CD4-positive, alpha-beta T cell treated with Interleukin-4 for 4 hours (primary cell): Measurements from ENCODE around the gene HSPH1.
"Not testable (repeated sequence)": the region's sequence is repeated elsewhere in the genome, so short reads cannot be mapped to it uniquely, and the experiment has no call there.

ENCODE experiments used
- DNase-seq: peaks from one replicate; pipeline ENCODE4 v3.0.0-alpha.2; 2020

The HSPH1 gene

DNA sequence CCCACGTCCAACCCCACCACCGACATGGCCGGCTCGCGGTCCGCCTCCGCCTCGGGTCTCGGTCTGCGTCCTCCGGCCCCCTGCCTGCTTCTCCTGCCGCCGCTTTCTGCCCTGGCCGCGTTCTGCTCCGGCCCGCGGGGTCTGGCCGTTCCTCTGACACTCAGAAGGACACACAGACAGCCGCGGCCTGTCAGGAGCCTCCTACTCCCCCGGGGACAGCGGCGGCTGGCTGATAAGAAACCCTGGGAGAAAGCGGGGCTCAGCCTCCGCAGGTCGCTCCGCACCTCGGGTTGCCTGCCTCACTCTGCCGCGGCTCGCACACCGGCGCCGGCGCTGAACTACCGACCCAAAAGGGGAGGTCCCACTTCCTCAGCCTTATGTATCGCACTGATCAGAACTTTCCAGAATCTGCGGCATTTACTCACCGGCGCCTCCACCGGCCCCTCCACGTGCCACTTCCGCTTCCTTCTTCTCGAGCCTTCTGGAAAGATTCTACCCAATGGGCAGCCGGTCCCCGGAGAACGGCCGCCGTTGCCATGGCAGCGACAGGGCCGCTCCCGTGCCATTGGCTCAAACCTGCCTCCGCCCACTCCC, at the start of gene HSPH1:
Gene HSPH1, minus strand, starts transcription at position 348 of the 594 bp plus-strand sequence. Its CDS starts 322 bp downstream, at position 26.
- peak; percentile 99 for DNase-seq

DNA sequence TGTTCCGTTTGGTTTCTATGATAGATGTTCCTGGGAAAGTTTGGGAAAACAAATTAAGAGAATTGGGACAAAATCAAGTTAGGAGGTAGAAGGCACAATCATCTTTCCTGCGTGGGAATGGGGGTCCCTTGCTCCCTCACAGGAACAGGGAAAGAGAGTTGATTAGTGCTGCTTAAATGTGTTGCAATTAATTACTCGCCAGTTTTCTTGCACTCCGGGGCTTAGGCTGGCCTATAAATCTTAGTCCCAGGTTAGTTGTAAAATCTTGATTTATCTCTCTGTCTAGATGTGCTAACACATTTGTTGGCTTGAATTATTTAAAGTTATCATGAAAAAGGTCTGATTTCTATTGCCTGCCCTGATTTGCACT, 48.1 kb upstream of the HSPH1 start:
- no peak for DNase-seq

DNA sequence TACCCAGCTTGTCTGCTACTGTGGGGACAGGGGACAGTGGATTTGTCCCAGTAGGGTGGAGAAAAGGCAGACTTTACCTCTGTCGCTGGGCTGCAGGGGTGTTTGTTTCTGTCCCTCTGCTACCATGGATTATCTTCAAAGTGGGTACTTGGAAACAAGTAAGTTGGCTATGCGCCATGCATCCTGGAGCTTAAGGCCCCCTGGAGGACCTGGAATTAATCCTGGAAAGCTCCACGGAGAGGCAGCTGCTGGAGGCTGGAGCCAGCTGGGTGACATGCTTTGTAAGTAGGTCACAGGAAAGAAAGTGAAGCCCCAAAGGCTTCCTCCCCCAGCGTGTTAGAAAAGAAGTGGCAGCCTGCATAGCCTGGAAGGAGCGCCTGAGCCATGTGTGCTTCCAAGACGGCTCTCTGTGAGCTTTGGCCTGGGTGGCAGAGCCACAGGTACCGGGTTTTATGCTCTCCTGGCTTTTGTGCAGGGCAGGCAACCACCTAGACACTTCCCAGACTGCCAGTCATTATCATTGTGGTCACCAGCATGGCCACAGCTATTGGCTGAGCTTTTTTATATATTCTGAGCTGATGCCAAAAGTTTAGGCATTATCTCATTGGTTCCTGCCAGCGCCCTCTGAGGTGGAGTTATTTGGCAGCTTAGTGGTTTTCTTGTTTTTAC, 47.6 kb upstream of the HSPH1 start:
- DNase-seq: peak; percentile 4

DNA sequence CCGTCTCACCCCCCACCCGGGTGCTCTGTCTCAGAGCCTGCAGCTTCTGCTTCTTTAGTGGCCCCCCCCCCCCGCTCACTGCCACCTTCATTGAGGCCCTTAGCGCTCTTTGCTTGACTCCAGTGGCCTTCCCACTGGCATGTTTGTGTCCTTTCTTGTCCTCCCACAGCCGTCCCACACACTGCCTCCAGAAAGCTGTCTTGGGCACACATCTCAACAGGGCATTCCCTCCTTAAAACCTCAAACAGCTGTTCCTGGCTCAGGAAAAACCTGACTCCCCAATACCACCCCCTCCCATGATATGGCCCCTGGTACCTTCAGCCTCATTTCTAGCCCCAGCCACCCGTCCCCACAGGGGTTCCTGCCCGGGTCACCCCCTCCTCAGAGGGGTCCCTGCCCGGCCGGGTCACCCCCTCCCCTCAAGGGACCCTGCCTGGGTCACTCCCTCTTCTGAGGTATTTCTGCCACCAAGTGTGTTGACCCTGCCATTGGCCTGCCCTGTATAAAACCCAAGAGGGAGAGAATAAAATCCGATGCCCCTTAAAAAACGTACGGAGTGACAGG, 46.9 kb upstream of the HSPH1 start:
- DNase-seq: no peak

DNA sequence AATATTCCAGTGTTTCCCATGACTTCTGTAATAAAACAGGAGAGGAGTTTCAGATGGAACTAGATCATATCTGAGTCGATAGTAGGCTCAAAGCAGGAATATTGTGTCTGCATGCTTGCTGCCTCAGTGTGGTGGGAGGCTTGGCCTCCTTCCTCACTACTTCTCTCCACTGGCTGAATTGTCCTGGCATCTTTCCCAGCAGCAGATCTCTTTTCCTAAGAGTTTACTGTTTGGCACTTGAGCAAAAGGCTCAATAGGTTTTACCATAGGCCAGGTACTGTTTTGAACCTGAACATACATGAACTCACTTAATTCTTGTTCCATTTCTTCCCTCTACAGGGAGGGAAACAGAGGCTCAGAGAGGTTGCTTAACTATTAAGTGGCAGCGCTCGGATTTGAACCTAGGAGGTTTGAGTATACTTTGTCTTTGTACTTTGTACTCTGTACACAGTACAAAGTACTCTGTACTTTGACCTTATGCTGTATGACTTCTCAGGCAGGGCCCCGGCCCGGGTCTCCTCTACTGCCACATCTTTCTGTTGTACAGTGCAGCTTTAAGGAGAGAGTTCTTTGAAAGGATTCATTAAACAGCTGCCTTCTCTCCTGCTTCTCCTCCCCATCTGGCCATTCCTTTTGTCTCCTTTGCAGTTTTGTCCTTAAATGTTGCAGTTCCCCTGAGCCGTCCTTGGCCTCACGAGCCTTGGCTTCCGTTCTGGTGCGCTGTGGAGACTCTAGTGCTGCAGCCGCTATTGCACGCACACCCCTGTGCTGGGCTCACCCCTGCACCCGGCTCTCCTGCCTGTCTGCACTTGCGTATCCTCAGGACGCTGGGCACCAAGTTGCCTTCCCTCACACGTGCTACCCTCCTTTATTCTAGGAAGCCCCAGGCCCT, 46.2 kb upstream of the HSPH1 start:
- DNase-seq: no peak

DNA sequence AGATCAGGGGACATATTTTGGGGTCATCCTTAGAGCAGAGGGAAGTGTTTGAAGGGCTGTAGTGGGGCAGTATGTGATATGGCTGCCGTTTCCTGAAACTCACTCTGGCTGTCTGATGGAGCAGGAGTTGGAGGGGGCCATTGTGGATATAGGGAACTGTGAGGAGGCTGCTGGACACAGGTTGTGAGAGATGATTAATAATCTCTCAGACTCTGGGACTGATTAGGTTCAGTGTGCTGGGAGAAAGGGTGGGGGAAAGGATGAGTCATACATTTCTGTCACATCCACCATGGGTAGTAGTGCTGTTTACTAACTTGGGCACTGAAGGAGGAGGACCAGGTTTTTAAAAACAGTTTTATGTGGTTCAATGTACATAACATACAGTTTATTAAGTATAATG, 42.9 kb upstream of the HSPH1 start:
- DNase-seq: peak; percentile 33

DNA sequence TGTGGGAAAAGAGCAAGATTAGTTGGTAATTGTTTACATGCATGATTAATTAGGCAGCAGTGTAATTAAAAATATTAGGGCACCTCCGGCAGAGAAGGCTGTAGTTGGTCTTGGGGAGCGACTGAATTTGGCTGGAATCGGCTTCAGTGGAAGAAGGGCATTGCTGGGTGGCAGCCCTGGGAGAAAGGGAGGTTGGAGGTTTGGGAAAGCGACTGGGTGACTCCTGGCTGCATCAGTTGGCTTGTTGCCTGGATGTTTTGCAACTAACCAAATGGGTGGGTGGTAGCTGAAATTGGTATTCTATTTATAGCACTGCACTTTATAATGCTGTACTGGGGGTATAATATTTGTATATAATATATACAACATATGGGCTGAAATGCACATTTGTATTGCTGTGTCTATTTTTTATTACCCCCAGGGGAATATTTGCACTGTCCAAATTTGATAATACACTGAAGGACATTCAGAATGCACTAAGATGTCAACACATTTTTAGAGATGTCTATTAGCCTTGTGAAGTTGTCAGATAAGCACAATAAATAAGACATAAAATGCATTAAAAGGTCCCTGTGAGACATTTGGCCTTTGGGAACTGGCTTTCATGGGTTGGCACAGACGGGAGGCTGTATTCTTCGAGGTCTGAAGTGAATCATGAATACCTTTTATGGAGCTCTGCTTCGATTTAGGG, 39.8 kb upstream of the HSPH1 start:
- DNase-seq: no peak

DNA sequence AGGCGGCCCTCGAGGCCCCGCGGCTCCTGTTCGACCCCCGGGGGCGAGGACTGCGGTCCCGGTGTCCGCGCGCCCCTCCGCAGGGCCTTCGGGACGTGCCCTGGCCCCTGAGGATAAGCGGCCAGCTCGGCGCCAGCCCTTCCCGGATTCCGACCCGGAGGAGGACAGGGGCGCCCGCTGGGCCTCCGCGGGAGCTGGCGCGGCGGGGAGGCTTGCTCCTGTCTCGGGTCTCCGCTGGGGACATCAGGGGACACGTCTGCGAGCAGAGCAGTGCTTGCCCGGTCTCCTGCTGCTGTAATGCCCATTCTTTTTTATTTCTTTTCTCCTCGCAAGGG, 38.9 kb upstream of the HSPH1 start:
- DNase-seq: peak; percentile 25

DNA sequence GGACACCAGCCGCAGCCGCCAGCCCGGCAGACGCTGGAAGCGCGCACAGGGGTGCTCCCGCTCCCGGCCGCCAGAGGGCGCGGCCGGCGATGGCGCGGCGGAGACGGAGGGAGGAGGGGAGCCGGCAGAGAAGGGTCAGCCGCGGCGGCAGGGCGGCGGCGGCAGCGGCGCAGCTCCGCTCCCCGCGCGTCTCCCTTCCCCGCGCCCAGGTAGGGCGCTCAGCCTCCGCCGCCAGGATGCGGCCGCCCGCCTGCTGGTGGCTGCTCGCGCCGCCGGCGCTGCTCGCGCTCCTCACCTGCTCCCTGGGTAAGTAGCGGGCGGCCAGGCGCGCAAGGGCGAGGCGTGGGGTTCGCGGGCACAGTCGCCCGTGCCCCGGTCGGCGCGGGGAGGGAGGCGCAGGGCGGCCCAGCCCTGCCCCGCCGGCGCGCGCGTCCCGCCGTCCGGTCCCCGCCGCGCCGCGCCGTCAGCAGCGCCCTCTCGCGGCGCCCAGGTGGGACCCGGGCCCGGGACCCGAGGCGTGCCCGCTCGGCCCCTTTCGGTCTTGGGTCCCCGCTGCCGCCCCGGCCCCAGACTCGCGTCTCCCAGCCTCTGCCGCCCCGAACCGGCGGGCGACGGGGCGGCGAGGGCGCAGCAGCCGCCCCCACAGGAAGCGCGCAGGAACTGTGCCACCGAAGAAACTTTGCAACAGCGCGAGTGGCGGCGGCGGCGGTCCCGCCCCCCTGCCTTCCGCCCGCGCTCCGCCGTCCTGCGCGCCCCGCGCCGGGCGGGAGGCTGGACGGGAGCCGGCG, 38.3 kb upstream of the HSPH1 start, which contains the start of gene B3GLCT:
Gene B3GLCT, plus strand, starts transcription at position 127 of the 788 bp plus-strand sequence. Its CDS starts 110 bp downstream, at position 237.
- peak; percentile 78 for DNase-seq

DNA sequence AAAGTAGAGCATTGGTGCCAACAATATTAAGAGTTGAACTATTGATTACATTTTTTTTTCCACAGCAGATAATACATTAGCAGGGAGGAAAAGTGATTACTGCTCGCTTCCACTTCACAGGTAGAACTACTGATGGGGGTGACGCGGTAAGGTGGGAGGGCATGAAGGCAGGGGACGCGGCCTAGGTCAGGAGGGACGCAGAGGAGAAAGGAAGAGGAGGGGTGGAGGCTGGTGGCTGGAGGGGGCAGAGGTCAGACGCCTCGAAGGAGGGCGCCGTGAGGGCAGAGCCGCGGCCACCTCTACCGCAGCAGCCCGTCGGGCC, 37.8 kb upstream of the HSPH1 start:
- DNase-seq: no peak

DNA sequence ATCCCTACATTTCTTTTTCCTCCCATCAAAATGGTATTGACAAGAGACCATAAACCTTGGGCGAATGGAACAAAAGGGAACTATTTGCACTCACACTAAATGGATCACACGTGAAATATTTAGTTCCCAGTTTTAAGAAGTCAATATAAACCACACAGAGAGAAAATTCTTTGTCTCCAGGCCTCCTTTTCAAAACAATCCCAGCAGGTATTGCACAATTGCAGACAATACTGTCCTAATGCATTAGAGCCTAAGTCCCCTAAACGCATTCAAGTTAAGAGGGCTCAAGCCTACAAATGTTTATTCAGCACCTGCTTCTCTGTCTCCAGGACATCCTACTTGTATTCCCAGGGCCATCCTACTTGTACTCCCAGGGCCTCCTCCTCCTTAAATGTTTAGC, 36.8 kb upstream of the HSPH1 start:
- DNase-seq: no peak

DNA sequence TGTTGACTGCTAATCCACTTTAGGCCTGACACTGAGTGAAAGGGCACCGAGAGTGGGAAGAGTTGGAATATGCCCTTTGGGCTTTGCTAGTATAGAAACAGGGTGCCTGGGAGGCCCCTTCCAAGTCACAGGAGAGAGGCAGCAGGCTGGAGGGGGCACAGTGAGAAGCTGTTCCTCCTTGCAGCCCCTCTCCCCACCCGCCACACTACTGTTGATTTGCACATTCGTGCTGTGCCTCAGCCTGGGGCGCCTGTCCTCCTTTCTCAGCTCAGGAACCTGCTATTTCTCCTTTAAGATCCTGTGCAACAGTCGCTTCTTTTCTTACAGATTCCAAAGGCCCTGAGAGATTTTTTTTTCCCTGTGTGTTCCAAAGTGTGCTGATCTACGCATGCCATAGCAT, 35.3 kb upstream of the HSPH1 start:
- DNase-seq: no peak

DNA sequence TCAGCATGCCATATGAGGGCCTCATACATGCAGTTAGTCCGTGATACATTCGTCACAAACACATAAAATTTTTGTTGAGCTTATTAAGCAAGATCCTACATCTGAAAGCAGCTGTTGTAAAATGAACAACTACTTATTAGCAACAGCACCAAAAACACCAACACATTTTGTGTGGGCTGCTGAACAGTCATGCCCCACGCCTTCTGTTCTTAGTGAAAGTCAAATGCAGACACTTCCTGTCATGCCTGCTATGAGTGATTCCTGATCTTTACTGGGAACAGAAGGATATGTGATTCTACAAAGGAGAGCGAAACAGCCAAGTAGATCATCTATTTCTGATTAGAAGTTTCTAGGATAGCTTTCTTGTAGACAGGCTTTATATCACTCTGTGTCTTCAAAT, 33.9 kb upstream of the HSPH1 start:
- no peak for DNase-seq

DNA sequence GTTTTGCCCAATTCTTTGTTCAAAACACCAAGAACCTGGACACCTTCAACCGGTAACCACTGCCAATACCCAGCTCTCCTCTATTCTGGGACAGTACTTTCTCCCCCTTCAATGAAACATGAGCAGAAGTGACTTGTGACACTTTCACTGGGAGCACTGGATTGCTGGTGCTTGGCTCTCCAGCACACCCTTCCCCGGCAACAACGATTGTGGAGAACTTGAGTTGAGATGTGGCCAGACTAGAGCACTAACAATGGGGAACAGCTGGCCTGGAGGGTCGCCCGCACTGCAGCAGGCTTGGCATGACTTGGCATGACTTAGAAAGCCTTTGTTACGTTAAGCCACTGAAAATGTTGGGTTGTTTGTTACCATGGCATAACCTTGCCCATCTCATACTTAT, 30.6 kb upstream of the HSPH1 start:
- no peak for DNase-seq

DNA sequence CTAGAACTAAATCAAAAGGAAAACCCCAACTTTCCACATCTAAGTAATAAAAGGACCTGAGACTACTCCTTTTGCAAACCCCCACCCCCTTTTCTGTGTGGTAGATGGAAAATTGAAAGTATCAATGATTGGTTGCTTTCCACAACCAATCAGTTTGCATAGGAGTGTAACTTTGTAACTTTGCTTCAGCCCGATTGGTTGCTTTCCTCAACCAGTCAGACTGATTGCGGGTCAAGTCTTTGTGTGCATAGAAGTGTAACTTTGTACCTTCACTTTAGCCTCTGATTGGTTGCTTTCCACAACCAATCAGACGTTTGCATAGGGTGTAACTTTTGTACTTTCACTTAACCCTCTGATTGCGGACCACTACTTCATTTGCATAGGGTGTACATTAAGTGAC, 30.0 kb upstream of the HSPH1 start:
- DNase-seq: no peak

DNA sequence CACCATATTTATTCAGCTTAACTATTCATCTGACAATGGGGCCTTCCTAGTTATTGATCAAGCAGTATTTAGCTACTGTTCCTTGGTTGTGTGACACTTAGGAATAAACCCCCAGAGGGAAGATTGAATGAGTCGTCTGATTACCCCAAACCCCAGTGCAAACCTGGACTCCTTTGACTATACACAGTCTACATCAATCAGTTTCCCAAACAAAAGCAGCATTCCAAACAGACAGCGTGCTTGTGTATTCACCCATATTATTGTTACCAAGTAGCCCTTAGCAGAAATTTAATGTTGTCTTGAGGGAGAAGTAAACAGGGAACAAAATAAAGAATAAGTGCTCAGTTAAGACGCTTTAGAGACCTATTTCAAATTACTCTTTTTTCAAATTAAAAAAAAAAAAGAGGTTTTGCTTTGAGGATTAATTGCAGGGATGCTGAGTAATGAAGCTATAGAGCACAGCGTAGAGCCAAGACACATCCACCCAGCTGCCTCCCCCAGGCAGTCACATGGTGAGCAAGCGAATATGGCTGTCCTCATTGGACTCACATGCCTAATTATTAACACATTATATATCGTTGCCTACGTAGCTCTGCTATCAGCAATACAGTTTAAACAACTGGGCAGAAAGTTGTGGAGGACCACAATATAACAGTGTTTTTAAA, 23.4 kb upstream of the HSPH1 start:
- DNase-seq: no peak

DNA sequence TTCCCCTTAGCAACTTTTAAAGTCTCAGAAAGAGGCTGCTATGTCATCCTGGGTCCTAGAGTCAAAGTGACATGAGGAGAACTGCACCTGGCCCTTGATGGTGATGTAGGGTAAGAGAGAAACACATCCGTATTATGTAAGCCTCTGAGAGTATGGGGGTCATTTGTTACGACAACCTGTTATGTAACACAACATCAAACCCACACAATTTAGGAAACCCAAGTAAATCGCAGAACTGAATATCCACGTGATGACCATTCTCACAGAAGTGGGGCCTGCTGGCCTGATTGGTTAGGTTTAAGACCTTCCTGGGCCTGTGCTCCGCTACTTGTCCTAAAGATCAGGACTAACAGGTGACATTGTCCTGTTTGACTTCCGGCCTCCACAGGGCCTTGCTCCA, 22.7 kb upstream of the HSPH1 start:
- DNase-seq: no peak

DNA sequence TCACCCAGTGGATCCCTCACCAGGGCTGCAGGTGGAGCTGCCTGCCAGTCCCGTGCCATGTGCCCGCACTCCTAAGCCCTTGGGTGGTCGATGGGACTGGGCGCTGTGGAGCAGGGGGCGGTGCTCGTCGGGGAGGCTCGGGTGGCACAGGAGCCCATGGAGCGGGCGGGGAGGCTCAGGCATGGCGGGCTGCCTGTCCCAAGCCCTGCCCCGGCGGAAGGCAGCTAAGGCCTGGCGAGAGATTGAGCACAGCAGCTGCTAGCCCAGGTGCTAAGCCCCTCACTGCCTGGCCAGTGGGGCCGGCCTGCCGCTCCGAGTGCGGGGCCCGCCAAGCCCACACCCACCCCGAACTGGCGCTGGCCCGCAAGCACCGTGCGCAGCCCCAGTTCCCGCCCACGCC, 21.3 kb upstream of the HSPH1 start:
- no peak for DNase-seq

DNA sequence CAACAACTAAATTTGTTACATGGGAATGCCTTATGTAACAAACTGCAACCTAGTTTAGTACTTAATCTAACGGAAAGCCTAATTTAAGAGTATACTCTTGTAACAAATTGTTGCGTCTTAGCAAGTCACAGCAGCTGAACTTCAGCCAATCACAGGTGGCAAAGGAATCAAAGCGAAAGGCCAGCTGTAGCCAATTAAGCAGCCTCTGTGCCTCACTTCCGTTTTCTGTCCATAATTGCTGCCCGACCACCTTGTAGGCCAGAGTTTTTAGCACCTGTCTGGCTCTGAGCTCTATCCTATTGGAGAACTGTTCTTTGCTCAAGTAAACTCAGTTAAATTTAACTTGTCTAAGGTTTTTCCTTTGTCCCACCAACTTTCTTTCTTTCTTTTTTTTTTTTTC, 18.1 kb upstream of the HSPH1 start:
- DNase-seq: no peak

DNA sequence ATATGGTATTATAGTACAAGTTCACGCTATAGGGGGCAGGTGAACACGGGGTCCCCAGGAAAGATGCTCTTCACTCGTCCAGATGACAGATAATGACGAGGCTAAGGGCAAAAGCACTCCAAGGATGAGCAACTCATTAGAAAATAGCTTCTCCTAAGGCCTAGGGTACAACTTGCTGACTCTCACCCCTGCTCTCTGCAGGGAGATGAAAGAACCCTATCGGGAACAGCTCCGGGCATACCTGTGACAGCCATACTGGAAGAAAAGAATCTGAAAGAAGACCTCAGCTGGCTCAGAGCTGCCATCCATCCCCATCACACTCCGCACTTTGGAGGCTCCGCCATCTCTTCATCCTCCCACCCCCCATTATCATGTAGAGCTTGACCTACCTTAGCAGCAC, 17.5 kb upstream of the HSPH1 start:
- DNase-seq: no peak

DNA sequence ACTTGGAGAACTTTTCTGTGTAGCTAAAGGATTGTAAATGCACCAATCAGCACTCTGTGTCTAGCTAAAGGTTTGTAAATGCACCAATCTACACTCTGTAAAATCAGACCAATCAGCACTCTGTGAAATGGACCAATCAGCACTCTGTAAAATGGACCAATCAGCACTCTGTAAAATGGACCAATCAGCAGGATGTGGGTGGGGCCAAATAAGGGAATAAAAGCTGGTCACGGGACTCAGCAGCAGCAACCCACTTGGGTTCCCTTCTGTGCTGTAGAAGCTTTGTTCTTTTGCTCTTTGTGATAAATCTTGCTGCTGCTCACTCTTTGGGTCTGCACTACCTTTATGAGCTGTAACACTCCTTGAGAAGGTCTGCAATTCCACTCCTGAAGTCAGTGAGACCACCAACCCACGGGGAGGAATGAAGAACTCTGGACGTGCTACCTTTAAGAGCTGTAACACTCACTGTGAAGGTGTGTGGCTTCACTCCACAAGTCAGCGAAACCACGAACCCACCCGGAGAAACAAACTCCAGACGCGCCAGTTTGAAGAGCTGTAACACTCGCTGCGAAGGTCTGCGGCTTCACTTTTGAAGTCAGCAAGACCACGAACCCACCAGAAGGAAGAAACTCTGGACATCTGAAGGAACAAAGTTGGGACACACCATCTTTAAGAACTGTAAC, 16.2 kb upstream of the HSPH1 start:
- not testable (repeated sequence) for DNase-seq
